Transverse colon (tissue), 4 donors: ENCODE measurements around the gene INO80B.

ENCODE experiments used
- CTCF ChIP-seq, 5 experiments: fragments of 200-600 bp in 3 of 5; fragments of 450-650 bp in 2 of 5; sonication (generic) in 3 of 5; IDR thresholded peaks; 1 replicate in 2 of 5; 2 replicates in 3 of 5; pipeline ENCODE4 v1.5.1; 2016 to 2017; ENCODE audit warnings: antibody characterized with exemption in 5 of 5, inconsistent platforms in 3 of 5, mild to moderate bottlenecking in 2 of 5, moderate library complexity in 1 of 5
- POLR2AphosphoS5 ChIP-seq, 3 donors: sonication (generic); formaldehyde crosslinking; IDR thresholded peaks; one replicate each; pipeline ENCODE4 v1.6.1; 2016; ENCODE audit warnings: antibody characterized with exemption in 3 of 3

- TF ChIP-seq POLR2AphosphoS5 (IDR thresholded peaks at IDR 0.05) = no peak
- no peak for TF ChIP-seq CTCF (IDR thresholded peaks at IDR 0.05)
These were observed 39.0 kb upstream of the INO80B start for GRCh38 chr2:74415762-74416395.
